ENCODE data around the gene ODF2L.

GRCh38 chr1:86421601-86422280 lies 25.6 kb upstream of the ODF2L start:
- no peak for TF ChIP-seq CTCF (conservative IDR thresholded peaks at IDR 0.05 in 1 of 2, IDR thresholded peaks at IDR 0.05 in 1 of 2; ENCODE audit: low read depth in 1 of 2, low read length in 2 of 2)
- no peak for TF ChIP-seq EZH2 (IDR thresholded peaks at IDR 0.05; ENCODE audit: low read length, missing control alignments)

Measured in fibroblast of lung (primary cell).